DMS79 treated with DMSO at 0.1 percent for 48 hours (cell line): ENCODE data around the gene GRID2.
"Not testable (repeated sequence)": the region's sequence is repeated elsewhere in the genome, so short reads cannot be mapped to it uniquely, and the experiment has no call there.

Source experiments
- DNase-seq: peaks from one replicate; lab custom pipeline; 2025; lab: John Stamatoyannopoulos, UW

Gene GRID2

GRCh38 chr4:93317057-93317456 is 1013.3 kb downstream of the GRID2 start:
- DNase-seq: peak; percentile 4

GRCh38 chr4:93317561-93317960 is 1013.8 kb downstream of the GRID2 start:
- no peak for DNase-seq

- DNase-seq: no peak
These were observed 1015.3 kb downstream of the GRID2 start for GRCh38 chr4:93319041-93319440.

- DNase-seq: no peak
These were observed 1016.6 kb downstream of the GRID2 start for GRCh38 chr4:93320356-93320755.

- DNase-seq: no peak
These were observed 1023.6 kb downstream of the GRID2 start for GRCh38 chr4:93327346-93327745.

- DNase-seq: no peak
These were observed 1030.2 kb downstream of the GRID2 start for GRCh38 chr4:93334003-93334402.

- no peak for DNase-seq
These were observed 1033.4 kb downstream of the GRID2 start for GRCh38 chr4:93337196-93337595.

- no peak for DNase-seq
These were observed 1039.0 kb downstream of the GRID2 start for GRCh38 chr4:93342738-93343137.

GRCh38 chr4:93346840-93347239 is 1043.1 kb downstream of the GRID2 start:
- DNase-seq: no peak

- no peak for DNase-seq
These were observed 1045.1 kb downstream of the GRID2 start for GRCh38 chr4:93348896-93349295.

- DNase-seq: no peak
These were observed 1048.1 kb downstream of the GRID2 start for GRCh38 chr4:93351846-93352245.

GRCh38 chr4:93355411-93355810 is 1051.6 kb downstream of the GRID2 start:
- DNase-seq: no peak

GRCh38 chr4:93359586-93359985 is 1055.8 kb downstream of the GRID2 start:
- DNase-seq: no peak

GRCh38 chr4:93366169-93366755 is 1062.5 kb downstream of the GRID2 start:
- DNase-seq: not testable (repeated sequence)

GRCh38 chr4:93368968-93369367 is 1065.2 kb downstream of the GRID2 start:
- no peak for DNase-seq

- no peak for DNase-seq
These were observed 1066.5 kb downstream of the GRID2 start for GRCh38 chr4:93370256-93370655.

GRCh38 chr4:93373893-93374860 is 1070.4 kb downstream of the GRID2 start:
- no peak for DNase-seq

GRCh38 chr4:93384241-93384640 is 1080.5 kb downstream of the GRID2 start:
- no peak for DNase-seq

GRCh38 chr4:93384887-93385286 is 1081.1 kb downstream of the GRID2 start:
- DNase-seq: no peak

GRCh38 chr4:93394545-93395081 is 1090.8 kb downstream of the GRID2 start:
- no peak for DNase-seq

- DNase-seq: no peak
These were observed 1092.5 kb downstream of the GRID2 start for GRCh38 chr4:93396272-93396671.

GRCh38 chr4:93403571-93403970 is 1099.8 kb downstream of the GRID2 start:
- DNase-seq: no peak
